GM12892 (cell line): ENCODE measurements around the gene CACNG4.

ENCODE experiments used
- POLR2A ChIP-seq: IDR thresholded peaks from 2 replicates; pipeline ENCODE4 v1.6.1; 2011; ENCODE audit warnings: low read depth, low read length, control low read depth
- POLR2AphosphoS5 ChIP-seq: IDR thresholded peaks from 2 replicates; pipeline ENCODE4 v1.6.1; 2011; ENCODE audit warnings: low read depth, low read length, control low read depth

- TF ChIP-seq POLR2AphosphoS5 (no peak), POLR2A (no peak)
These were observed 103.3 kb downstream of the CACNG4 start for GRCh38 chr17:67067571-67068482.
